UCSD-AML1 (cell line): ENCODE measurements around the gene PTPRR.

Experiments
- DNase-seq: peaks from one replicate; lab custom pipeline; 2025; ENCODE audit not compliant: unreplicated experiment; lab: John Stamatoyannopoulos, UW

Gene PTPRR, protein sequence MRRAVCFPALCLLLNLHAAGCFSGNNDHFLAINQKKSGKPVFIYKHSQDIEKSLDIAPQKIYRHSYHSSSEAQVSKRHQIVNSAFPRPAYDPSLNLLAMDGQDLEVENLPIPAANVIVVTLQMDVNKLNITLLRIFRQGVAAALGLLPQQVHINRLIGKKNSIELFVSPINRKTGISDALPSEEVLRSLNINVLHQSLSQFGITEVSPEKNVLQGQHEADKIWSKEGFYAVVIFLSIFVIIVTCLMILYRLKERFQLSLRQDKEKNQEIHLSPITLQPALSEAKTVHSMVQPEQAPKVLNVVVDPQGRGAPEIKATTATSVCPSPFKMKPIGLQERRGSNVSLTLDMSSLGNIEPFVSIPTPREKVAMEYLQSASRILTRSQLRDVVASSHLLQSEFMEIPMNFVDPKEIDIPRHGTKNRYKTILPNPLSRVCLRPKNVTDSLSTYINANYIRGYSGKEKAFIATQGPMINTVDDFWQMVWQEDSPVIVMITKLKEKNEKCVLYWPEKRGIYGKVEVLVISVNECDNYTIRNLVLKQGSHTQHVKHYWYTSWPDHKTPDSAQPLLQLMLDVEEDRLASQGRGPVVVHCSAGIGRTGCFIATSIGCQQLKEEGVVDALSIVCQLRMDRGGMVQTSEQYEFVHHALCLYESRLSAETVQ

DNA sequence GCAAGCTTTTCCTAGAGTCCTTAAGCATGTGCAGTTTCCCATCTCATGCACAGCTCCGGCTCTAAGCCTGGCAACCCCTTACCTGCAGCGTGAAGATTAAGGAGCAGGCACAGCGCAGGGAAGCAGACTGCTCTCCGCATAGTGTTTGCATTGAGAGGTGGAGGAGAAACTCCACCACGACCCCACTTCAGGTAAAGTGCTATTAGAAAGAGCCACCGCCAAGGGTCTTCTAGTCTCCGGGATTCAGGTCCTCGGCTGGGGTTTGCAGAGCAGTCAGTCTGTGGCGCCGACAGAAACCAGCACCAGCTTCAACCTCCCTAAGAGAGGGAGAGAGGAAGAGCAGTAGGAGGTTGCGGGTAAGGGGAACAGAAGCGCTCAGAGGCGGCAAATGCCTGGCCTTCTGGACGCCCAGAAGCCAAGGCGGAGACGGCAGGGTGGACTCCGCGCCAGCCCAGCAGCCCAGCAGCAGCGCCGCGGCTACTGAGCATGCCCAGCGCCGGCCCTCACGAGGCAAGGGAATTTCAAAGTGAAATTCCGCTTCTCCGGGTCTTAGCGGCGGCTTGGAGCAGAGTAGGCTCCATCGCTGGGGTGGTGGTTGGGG lies at the start of gene PTPRR:
Gene PTPRR, minus strand, starts transcription at position 488 of the 601 bp plus-strand sequence. Its CDS starts 348 bp downstream, at position 140.
- no peak for DNase-seq

DNA sequence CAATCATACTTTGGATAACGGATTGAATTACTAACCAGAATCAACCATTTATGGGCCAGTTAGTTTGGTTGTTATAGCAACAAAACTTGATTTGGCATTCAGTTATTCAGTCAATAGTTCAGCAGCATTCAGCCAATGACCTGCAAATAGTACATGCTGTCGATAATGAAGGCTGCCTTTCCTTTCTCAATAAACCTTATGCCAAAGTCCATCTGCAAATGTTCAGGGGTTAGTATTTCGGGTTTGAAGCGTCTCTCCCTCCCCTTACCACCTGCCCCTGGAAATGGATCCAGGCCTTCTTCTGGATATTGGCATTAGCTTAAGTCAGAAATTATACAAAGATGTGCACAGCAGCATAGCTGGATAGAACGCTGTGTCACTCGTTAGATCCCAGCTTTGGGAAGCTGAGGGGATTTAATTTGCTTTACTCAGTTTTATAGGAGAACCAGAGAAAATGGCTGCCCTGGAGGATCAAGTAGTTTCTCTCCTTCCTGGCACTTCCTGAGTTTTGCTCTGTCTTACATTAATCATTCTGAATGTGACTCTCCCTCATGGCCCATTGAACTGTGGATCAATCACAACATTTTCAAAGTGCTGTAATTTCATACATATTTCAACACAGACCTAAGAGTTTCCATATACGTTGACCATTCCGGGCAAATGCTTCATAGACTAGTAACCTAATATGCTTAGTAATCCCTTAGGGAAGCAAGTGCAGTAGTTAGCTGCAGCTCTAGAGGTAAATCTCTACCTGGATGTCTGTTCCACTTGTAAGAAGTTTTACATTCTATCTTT lies 46.7 kb upstream of the PTPRR start:
- DNase-seq, result no peak

DNA sequence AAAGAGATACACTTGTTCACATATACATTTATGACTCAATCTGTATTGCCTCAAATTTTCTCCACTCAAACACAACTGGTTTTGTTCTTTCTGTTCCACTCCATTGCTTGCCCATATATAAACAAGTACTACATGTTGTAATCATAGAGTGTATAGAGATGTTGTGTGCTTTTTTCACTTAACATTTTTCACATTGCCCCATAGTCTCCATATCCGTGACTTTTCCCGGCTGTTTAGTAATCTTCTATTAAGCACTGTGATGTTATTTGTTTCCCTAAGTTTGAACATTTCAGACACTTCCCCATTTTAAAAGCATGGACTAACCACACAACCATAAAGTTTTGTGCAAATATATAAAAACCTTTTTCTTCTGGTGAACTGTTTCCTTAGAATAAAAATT lies 45.5 kb upstream of the PTPRR start:
- DNase-seq, result no peak

DNA sequence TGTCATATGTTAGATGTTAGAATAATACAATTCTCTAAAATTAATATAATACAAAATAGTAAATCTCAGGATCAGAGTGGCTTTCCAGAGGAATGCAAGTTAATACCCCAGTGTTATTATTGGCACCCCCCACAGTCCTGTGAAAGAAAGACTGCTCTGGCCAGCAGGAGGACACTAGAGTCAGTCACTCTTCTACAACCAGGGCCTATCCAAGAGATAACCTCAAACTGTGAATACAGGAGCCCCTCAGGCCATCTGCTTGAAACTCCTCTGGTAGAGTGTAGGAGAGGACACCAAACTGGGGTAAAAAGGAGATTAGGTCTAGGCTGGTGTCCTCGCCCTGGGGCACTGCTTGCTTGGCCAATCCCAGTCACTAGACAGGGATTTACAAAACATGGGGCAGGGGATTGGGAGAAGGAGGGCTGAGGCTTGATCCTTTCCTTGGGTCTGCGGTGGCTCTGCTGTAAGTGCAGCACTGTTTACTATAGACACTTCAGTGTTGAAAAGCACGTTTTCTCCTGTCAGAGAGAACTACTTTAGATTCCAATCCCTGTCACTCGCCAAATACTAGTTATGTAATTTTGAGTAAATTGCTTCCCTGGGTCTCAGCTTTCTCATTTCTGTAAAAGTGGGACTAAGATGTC lies 44.5 kb upstream of the PTPRR start:
- DNase-seq, result no peak

DNA sequence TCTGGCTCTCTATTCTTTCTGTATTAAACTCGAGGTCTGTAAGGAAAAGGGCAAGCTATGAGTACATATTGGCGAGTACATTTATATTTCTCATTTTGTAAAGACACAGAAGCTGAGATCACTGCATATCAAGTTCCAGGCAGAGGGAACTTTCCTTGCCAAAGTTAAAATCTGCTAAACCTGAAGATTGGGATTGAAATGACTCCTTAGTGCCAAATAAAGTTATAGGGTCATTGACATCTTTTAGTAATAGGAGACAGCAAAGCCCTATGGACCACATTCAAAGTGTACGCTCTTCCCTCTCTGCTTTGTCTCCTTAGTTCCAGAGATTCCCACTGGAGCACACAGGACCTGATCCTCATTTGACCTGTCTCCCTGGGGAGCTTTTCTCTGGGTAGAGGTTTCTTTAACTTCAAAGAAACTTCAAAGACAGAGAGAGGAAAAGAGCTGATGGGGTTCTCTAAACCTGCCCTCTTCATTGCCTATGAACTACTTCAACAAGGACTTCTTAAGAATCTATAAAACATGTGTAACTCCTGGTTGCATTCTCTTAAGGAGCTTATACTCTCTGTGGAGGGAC lies 42.6 kb upstream of the PTPRR start:
- DNase-seq, result no peak

DNA sequence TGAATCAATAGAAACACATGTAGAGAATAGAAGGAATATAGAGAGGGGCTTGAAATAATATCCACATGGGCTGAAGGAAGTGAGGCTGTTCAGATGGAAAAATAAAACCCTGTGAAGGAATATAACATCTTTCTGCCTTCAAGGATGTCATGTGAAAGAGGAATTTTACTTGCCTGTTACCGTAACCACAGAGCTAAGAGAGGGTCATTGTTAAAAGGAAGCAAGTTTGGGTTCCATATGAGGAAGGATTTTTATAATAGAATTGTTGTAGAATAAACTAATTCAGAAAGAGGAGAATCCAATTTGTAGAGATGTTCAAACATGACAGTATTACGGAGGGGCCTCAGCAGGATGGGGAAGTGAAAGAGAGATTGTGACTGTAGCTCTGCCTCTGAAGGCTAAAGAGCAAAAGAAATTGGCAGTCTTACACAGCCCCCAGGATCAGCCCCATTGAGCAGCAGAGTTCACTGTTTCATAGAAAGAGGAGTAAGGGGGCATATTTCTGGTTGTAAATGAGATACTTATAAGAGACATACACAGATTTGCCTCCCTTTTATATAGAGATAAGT lies 41.8 kb upstream of the PTPRR start:
- no peak for DNase-seq

DNA sequence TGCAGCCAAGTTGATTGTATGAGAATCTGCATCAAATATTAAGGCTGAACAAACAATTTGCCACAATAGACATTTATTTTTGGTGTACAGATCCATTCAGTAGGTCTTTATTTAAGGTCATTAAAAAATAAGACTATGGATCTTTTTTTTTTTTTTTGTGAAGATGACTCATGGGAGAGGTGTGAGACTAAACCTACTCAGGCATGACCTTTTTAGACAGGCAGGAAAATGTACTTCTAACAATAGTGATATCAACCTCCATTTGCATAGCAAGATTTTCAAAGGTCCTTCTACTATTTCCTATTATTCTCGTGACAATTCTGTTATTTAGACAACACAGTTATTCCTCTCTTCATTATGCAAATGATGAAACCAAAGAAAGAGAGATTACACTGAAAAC lies 39.9 kb upstream of the PTPRR start:
- DNase-seq, result no peak

DNA sequence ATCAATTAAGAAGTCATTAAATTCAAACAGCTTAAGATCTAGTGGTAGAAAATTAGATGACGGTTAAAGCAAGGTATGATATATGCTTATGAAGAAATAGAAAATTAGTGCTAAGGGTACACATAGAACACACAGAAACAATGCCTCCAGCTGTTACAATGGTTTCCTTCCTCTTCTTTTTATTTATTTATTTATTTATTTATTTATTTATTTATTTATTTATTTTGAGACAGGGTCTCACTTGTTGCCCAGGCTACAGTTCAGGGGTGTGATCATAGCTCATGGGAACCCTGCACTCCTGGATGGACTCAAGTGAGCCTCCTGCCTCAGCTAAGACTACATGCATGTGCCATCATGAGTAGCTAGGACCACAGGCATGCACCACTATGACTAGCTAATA lies 34.9 kb upstream of the PTPRR start:
- no peak for DNase-seq

DNA sequence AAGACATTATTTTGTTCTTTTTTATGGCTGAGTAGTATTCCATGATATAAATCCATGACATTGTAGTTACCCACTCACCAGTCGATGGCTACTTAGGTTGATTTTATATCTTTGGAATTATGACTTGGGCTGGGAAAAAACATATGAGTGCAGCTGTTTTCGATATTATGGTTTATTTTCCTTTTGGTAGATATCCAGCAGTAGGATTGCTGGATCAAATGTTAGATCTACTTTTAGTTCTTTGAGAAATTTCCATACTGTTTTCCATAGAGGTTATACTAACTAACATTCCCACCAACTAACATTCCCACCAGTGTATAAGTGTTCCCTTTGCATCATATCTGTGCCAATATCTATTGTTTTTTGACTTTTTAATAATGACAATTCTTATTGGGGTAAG lies 29.9 kb upstream of the PTPRR start:
- DNase-seq, result no peak

DNA sequence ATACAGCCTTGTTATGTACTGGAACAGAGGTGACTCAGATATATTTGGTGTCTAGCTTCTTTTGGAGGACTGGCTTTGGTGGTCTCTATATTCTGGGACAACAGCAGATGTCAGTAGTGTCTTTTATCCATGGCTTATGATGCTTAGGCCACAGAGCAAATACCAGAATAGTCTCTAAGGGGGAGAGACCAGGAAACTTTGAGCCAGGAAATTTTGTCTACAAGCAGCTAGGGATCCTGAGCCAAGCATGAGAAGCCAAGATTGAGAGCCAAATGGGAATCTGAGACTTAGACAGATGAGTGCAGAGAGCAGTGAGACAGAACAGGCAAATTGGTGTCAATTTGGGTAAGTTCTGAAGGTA lies 28.4 kb upstream of the PTPRR start:
- no peak for DNase-seq

DNA sequence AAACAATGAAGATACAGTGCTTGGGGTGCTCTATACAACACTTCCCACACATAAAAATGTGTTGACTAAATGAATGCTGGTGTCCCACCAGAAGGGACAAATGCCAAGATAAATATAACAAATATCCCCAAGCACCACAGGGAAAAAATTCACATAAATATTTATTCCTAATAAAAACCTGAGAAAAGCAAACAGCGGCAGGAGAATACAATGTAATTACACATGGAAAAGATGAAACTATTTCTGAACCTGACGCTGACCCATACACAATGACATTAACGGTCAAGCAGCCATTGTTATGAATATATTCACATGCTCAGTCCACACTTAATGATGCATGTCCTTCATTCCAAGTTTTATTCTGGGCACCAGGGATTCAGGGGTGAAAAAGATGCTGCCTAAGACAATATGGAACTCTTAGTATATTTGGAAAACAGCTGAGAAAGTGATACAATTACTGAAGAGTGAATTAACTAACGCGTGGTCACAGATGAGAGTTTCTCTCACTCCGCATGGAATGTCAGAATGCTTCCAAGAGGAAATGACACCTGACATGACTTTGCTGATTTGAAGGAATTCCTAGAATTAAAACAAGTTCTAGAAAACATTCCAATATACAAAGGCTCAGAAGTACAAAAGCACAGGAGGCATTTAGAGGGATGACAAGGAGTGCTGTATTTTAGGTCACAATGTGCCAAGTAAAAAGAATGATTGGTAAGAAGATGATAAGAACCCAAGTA lies 27.9 kb upstream of the PTPRR start:
- no peak for DNase-seq

DNA sequence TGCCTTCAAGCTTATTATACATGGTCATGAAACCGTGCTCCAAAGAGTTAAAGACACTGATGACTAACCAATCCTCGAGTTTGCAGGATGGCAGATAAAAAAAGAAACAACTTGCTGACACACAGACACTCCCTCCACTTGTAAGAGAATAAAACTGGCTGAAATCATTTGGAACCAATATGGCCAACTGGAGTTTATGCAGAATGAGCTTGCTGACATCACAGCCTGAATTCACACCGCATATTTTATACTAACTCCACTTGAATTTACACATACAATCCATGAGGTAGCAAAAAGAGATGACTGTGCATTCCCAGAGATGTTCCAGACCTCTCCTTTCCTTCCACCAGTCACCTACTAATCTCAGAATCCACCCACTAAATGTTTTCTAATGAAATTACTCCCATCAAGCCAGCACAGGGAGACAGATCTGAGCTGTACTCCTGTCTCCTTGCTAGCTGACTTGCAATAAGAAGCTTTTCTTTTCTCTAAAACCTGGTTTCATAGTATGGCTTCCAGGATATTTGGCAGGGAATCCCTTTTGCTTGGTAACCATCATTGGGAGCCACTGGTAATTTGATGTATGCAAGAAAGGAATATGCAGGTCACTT lies 15.8 kb upstream of the PTPRR start:
- no peak for DNase-seq

DNA sequence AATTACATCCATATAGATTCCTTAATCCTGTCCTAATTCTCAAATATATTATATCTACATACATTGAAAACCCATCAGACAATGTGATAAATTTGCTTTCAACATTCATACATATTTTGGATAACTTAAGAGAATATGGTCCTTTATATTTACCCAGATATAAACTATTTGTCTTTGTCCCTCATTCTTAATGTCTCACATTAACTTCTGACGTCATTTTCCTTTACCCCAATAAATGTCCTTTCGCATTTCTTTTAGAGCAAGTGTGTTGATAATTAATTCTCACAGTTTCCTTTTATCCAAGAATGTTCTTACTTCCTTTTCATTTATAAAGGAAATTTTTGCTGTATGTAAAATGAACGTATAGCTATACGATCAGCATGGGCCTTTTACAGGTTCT lies 12.6 kb upstream of the PTPRR start:
- DNase-seq, result no peak

DNA sequence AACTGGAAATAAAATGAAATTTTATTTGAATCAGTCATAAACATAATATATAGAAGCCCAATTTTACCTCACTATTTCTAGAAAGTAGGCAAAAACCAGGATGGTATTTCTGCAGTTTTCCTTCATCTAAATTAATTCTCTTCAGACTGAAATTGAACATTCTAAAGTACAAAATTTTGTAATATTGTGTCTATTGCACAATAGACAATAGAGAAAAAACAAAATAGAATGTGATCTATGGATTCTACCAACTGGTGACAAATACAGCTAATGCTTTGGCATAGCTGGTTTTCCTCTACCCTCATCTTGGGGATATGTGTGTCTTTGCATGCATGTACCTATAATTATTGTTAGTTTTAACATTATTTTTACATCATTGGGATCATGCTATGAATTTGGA lies 8.5 kb upstream of the PTPRR start:
- no peak for DNase-seq

DNA sequence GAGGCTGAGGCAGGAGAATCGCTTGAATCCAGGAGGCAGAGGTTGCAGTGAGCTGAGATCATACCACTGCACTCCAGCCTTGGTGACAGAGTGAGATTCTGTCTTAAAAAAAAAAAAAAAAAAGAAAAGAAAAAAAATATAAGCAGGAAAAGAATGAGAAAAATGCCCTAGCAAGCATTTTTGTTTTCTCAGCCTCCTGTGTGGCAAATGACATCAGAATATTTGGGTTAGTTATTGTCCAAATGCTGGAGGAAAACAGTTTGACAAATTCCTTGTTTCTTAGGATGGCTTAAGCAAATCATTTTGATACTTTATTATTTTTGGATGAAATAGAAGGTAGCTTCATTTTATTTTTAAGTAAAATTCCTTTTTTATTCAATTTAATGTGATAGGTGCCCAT lies 7.5 kb upstream of the PTPRR start:
- no peak for DNase-seq

DNA sequence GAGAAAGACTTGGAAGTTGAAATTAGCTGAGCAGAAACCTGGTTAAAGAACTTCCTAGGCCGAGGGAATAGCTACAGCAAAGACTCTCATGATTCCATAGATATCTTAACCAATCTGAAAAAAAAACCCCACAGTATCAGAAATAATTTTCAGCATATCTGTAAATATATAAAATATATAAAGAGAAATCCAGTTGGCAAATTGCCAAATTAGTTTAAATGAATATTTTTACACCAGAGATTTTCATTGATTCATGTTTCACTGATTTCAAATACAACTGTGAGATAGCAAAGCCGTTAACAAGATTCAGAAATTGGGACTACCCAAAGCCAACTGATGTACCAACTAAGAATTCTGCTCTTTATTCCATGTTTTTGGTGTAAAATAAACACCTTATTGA lies 6.8 kb upstream of the PTPRR start:
- no peak for DNase-seq

DNA sequence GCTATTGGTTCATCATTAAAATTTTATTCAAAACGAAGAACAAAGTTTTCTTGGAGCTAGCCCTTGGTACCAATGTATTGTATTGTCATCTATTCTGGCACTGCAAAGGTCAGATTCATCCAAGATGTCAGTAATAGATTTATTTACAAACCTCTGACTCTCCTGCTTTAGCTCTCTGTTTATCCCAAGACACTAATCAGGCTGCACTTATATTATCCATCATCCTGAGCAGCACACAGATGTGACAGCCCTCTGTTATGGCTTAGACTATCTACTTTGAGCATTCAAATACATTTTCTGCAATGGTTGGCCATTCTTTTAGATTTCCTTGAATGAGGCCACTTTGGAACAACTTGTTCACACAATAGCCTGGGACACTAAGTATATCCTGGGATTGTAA lies 5.0 kb upstream of the PTPRR start:
- no peak for DNase-seq

DNA sequence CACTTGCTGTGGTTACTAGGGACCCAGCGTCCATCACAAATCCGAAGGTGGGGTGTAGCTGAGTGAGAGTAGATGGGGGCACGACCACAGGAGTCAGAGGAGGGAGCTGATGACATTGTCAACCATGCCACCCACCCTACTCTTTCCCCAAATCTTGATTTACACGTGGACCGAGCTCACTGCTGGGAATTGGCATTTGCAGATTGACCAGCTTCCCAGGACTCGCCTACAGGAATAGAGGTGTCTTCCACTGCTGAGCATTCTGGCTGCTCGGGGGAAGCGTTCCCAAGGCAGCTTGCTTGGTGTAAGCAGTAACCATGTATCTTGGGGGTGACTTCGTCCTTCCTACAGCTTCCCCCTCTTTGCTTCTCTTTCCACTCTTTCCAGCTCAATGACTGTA lies 353 bp upstream of the PTPRR start:
- DNase-seq, result no peak

DNA sequence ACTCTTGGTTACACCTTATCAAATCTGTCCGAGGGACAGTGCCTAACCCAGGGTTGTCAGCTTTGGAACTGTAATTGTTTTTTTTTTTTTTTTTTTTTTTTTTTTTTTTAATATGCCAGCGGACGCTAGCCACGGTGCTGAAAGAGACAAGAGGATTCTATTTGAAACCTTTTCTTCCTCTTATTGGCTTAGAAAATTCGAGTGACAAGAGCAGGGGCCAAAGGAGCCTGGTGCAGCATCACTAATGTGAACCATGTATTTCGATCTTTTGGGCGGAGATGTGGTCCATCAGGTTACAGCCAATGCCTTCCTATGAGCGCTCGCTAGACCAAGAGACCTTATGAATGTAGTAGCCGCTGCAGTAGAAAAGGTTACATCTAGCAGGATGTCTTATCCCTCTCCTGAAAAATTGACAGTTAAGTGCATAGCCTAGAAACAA lies 922 bp downstream of the PTPRR start:
- DNase-seq, result no peak
